Heart left ventricle (tissue), 13 donors: Measurements from ENCODE around the gene ARMCX1.

Experiments
- CTCF ChIP-seq, 12 donors: fragments of 200-600 bp; sonication (generic) in 4 of 12; IDR thresholded peaks; one replicate each; pipeline versions ENCODE4 v1.5.0 to v1.8.0; 2018 to 2022; ENCODE audit warnings: antibody characterized with exemption in 12 of 12, mild to moderate bottlenecking in 5 of 12
- POLR2A ChIP-seq, 2 donors: fragments of 450-650 bp; IDR thresholded peaks; one replicate each; pipeline ENCODE4 v1.6.1; 2017; ENCODE audit warnings: antibody characterized with exemption in 2 of 2, mild to moderate bottlenecking in 2 of 2, moderate library complexity in 2 of 2
- donor health status: ischemic (EF 13 %, LVEDD 7.1; RV severe dilation, severe dysfunction).
- donor health status: DM: no; HTN: yes; CAD: no.
- donor health status: DM: no; HTN: no; CAD: no.
- donor health status: ischemic (EF 25% LVEDD 6.9; RV normal size, moderate dysfunction).
- donor health status: ischemic (EF 25% LVEDD 5.7; RV mildly dilated, moderate dysfunction).
- donor health status: ischemic (EF 35%, LVEDD 5.7; RV mildly dilated, moderate dysfunction).
- donor health status: nonischemic (EF 11% LVEDD 7.7; RV severe dilation, severe dysfunction).
- donor health status: DM: yes; HTN: yes; CAD: no.
- donor health status: PGD.
- donor health status: ischemic (EF 29% LVEDD 5.4; RV normal size, mild dysfunction).
- donor health status: nonischemic (EF 23%, LVEDD 6.1; RV moderate dilation, normal function).

GRCh38 chrX:101564651-101565050 lies 14.3 kb downstream of the ARMCX1 start:
- no peak for TF ChIP-seq CTCF (IDR thresholded peaks at IDR 0.05)
- TF ChIP-seq POLR2A (IDR thresholded peaks at IDR 0.05) = no peak
